Suprapubic skin (tissue), 3 donors: Measurements from ENCODE around the gene RELN.

Experiments
- CTCF ChIP-seq, 2 donors: fragments of 200-600 bp in 1 of 2; fragments of 450-650 bp in 1 of 2; sonication (generic) in 1 of 2; IDR thresholded peaks; one replicate each; pipeline ENCODE4 v1.5.1; 2016 to 2019; ENCODE audit warnings: antibody characterized with exemption in 2 of 2, mild to moderate bottlenecking in 1 of 2, moderate library complexity in 1 of 2
- EP300 ChIP-seq: sonication (generic); formaldehyde crosslinking; IDR thresholded peaks from one replicate; pipeline ENCODE4 v1.6.1; 2017; ENCODE audit warnings: antibody characterized with exemption
- POLR2A ChIP-seq, 2 donors: fragments of 450-650 bp; IDR thresholded peaks; one replicate each; pipeline ENCODE4 v1.6.1; 2017; ENCODE audit warnings: antibody characterized with exemption in 2 of 2, mild to moderate bottlenecking in 2 of 2, moderate library complexity in 2 of 2

GRCh38 chr7:103919272-103919868, 70.1 kb downstream of the RELN start:
- TF ChIP-seq CTCF (IDR thresholded peaks at IDR 0.05) (no peak), POLR2A (IDR thresholded peaks at IDR 0.05) (no peak), EP300 (no peak)
